ENCODE data around the gene FARS2.

DNA sequence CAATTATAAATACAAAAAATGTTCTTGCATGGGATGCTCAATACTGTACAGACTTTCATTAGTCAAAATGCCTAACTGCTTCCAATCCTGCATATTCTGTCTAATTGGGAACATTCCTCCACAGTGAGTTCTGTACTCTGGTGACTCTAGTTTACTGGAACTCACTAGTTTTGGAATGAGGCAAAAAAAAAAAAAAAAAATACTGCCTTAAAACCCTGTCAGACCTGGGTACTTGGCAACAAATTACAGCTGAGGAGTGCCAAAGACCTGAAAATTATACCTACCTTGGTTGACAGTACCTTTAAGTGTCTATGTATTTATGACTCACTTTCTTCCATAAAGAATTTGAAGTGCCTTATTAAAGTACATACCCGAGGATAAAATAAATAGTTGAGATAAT is 276.7 kb downstream of the FARS2 start:
- no peak for TF ChIP-seq CTCF (IDR thresholded peaks at IDR 0.05 in 8 of 11, conservative IDR thresholded peaks at IDR 0.05 in 3 of 11)
- TF ChIP-seq POLR2AphosphoS5 (IDR thresholded peaks at IDR 0.05), result no peak

Measured in spleen (tissue), 7 donors.